ENCODE measurements around the gene ARHGEF28. TPM values are rescaled to one million over a fixed set of nuclear protein-coding genes. Genes with fewer than 3 reads are reported as not detected.

ARHGEF28 gene
- total RNA-seq, 2 donors from 2014 or later, result 7.6 to 8.0 TPM

DNA sequence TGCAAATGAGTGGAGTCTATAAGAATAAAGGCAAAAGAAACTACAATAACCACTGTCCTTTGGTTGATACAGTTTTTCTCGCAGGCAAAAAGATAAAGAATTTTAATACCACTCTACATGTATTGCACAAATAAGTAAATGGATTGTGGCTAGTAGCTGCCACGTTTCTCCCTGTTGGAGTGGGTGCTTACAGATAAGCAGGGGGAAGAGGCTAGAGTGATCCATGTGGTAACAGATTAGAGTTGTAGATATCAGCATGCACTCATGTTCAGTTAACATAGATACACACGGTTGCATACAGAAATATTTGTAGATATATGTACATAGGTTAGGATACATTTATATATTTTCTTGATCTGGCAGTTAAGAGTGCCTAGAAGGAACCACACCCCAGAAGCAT is 179.5 kb downstream of the ARHGEF28 start:
- no peak for DNase-seq
- Histone ChIP-seq H3K27me3 (no peaks in the 10 kb centered on the region), H3K4me1 (no peaks in the 10 kb centered on the region), H3K36me3 (no peaks in the 10 kb centered on the region), H3K27ac (no peak overlapping the region), H3K9me3 (no peaks in the 10 kb centered on the region), H3K4me3 (no peak overlapping the region), H3K9ac (ENCODE audit: low read depth in 2 of 2, low read length in 2 of 2) (no peak overlapping the region)
- intact Hi-C loops (cut with DNase I), result no loop called here
- no peak for TF ChIP-seq CTCF (IDR thresholded peaks at IDR 0.05)

DNA sequence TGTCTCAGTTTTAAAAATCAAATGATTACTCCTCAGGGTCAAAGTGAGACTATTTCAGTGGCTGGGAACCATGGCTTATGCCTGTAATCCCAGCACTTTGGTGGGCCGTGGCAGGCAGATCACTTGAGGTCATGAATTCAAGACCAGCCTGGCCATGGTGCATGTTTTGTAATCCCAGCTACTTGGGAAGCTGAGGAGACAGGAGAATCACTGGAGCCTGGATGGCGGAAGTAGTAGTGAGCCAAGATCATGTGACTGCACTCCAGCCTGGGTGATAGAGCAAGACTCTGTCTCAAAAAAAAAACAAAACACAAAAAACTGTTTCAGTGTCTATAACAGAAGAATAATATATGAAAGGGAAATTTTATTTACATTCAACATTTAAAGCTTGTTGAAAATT is 182.9 kb downstream of the ARHGEF28 start:
- no peaks in the 10 kb centered on the region for H3K36me3 ChIP-seq
- H3K4me1 ChIP-seq, result no peaks in the 10 kb centered on the region
- no peak overlapping the region for H3K27ac ChIP-seq
- H3K4me3 ChIP-seq, result no peak overlapping the region
- no peaks in the 10 kb centered on the region for H3K27me3 ChIP-seq
- TF ChIP-seq CTCF (IDR thresholded peaks at IDR 0.05), result no peak
- H3K9ac ChIP-seq (ENCODE audit: low read depth in 2 of 2, low read length in 2 of 2), result no peak overlapping the region
- H3K9me3 ChIP-seq, result no peaks in the 10 kb centered on the region
- no peak for DNase-seq
- intact Hi-C loops (cut with DNase I), result no loop called here

- intact Hi-C loops (cut with DNase I), result no loop called here
- no peak for TF ChIP-seq CTCF (IDR thresholded peaks at IDR 0.05)
- no peak overlapping the region for H3K27ac ChIP-seq
- H3K36me3 ChIP-seq, result no peaks in the 10 kb centered on the region
- no peak overlapping the region for H3K4me3 ChIP-seq
- no peaks in the 10 kb centered on the region for H3K9me3 ChIP-seq
- no peaks in the 10 kb centered on the region for H3K4me1 ChIP-seq
- no peak overlapping the region for H3K9ac ChIP-seq (ENCODE audit: low read depth in 2 of 2, low read length in 2 of 2)
- no peaks in the 10 kb centered on the region for H3K27me3 ChIP-seq
- no peak for DNase-seq
Measured at GRCh38 chr5:73810429-73810828, 184.4 kb downstream of the ARHGEF28 start.

GRCh38 chr5:73812457-73812856 is 186.5 kb downstream of the ARHGEF28 start:
- no peak for TF ChIP-seq CTCF (IDR thresholded peaks at IDR 0.05)
- Histone ChIP-seq H3K36me3 (no peaks in the 10 kb centered on the region), H3K4me3 (no peak overlapping the region), H3K9me3 (no peaks in the 10 kb centered on the region), H3K4me1 (no peaks in the 10 kb centered on the region), H3K27ac (no peak overlapping the region), H3K27me3 (no peaks in the 10 kb centered on the region), H3K9ac (ENCODE audit: low read depth in 2 of 2, low read length in 2 of 2) (peak overlapping the region in 1 of 2 donors; percentile 46)
- intact Hi-C loops (cut with DNase I), result no loop called here
- DNase-seq, result no peak

DNA sequence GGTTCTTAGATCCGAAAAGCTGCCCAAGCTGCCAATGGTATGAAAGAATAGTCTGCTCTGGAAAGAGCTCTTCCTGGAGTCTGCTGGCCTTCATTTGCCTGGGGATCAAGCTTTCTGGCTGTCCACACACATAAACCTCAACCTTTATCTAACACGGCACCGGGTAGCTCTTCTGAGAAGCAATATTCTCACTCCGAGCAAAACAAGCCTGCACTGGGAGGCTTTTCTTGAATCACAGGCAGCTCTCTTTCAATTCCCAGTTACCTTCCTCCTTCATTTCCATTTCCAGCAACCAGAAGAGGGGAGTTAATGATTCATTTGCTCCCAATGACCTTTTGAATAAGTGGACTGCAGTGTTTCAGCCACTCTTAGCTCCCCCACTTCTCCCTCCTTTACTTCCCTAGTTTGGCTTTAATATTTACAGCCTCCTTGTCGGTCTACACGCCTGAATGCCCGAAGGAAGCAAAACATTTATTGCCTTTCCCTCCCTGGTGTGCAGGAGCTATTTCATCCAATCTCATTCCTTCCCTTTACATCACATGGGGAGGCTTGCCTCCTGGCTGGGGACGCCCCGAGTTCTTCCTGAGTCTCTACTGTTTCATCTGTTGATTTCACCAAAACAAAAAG is 187.1 kb downstream of the ARHGEF28 start:
- H3K9me3 ChIP-seq, result no peaks in the 10 kb centered on the region
- peak overlapping the region; percentile 14 for H3K27ac ChIP-seq
- no peak for TF ChIP-seq CTCF (IDR thresholded peaks at IDR 0.05)
- H3K4me3 ChIP-seq, result peak overlapping the region; percentile 17
- DNase-seq, result peak; percentile 69
- intact Hi-C loops (cut with DNase I), result no loop called here
- no peaks in the 10 kb centered on the region for H3K4me1 ChIP-seq
- H3K36me3 ChIP-seq, result no peaks in the 10 kb centered on the region
- no peaks in the 10 kb centered on the region for H3K27me3 ChIP-seq
- peak overlapping the region in 1 of 2 donors; percentile 46 for H3K9ac ChIP-seq (ENCODE audit: low read depth in 2 of 2, low read length in 2 of 2)

Measured in colonic mucosa (tissue), 4 donors.